ENCODE results near the gene FYB2.

GRCh38 chr1:56671542-56671941 lies 147.7 kb downstream of the FYB2 start:
- TF ChIP-seq, protein P1, sequence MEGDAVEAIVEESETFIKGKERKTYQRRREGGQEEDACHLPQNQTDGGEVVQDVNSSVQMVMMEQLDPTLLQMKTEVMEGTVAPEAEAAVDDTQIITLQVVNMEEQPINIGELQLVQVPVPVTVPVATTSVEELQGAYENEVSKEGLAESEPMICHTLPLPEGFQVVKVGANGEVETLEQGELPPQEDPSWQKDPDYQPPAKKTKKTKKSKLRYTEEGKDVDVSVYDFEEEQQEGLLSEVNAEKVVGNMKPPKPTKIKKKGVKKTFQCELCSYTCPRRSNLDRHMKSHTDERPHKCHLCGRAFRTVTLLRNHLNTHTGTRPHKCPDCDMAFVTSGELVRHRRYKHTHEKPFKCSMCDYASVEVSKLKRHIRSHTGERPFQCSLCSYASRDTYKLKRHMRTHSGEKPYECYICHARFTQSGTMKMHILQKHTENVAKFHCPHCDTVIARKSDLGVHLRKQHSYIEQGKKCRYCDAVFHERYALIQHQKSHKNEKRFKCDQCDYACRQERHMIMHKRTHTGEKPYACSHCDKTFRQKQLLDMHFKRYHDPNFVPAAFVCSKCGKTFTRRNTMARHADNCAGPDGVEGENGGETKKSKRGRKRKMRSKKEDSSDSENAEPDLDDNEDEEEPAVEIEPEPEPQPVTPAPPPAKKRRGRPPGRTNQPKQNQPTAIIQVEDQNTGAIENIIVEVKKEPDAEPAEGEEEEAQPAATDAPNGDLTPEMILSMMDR (optimal IDR thresholded peaks at IDR 0.05 in 1 of 3, IDR thresholded peaks at IDR 0.05 in 1 of 3, conservative IDR thresholded peaks at IDR 0.05 in 1 of 3; ENCODE audit: extremely low read depth in 1 of 3, insufficient read depth in 2 of 3, low read length in 3 of 3): no peak
- TF ChIP-seq EZH2 (IDR thresholded peaks at IDR 0.05; ENCODE audit: low read length): no peak
